Natural killer cell (primary cell): ENCODE results near the gene LDLRAD4. TPM values are rescaled to one million over a fixed set of nuclear protein-coding genes. Genes with fewer than 3 reads are reported as not detected.

Experiments
- ATAC-seq, 3 donors: fragments of 150-1000 bp in 2 of 3; fragments of 200-7000 bp in 1 of 3; cut with Tn5 transposase; 1 replicate in 1 of 3; 2 replicates in 2 of 3; pipeline ENCODE4 v1.10.0; 2021; ENCODE audit warnings: mild to moderate bottlenecking in 2 of 3, moderate library complexity in 2 of 3
- DNase-seq, 2 donors: peaks; one replicate each; pipeline versions ENCODE4 v3.0.0 to v3.0.0-alpha.2; 2013 to 2021; ENCODE audit warnings: mixed read lengths in 1 of 2
- H3K27ac ChIP-seq: one replicate; pipeline ENCODE4 v1.5.1; 2013; ENCODE audit warnings: mild to moderate bottlenecking, low read length
- H3K27me3 ChIP-seq: one replicate; pipeline ENCODE4 v1.6.1; 2013; ENCODE audit warnings: low read length; ENCODE audit not compliant: control insufficient read depth, insufficient read depth
- H3K36me3 ChIP-seq: one replicate; pipeline ENCODE4 v1.6.1; 2013; ENCODE audit warnings: low read length; ENCODE audit not compliant: control insufficient read depth, insufficient read depth
- H3K4me1 ChIP-seq: one replicate; pipeline ENCODE4 v1.6.1; 2013; ENCODE audit warnings: low read length; ENCODE audit not compliant: control insufficient read depth, insufficient read depth
- H3K4me3 ChIP-seq: one replicate; pipeline ENCODE4 v1.5.1; 2013; ENCODE audit warnings: low read length
- H3K9me3 ChIP-seq: one replicate; pipeline ENCODE4 v1.6.1; 2013; ENCODE audit warnings: low read length; ENCODE audit not compliant: control insufficient read depth, insufficient read depth
- H3K27ac Mint-ChIP-seq, 2 donors: one replicate each; pipeline ENCODE4 v1.8.0; 2022; ENCODE audit warnings: mild to moderate bottlenecking in 2 of 2, mixed read lengths in 2 of 2, moderate library complexity in 1 of 2
- H3K27me3 Mint-ChIP-seq, 2 donors: one replicate each; pipeline ENCODE4 v1.8.0; 2022; ENCODE audit warnings: low read depth in 2 of 2, mixed read lengths in 2 of 2
- H3K36me3 Mint-ChIP-seq: one replicate; pipeline ENCODE4 v1.8.0; 2022; ENCODE audit warnings: mixed read lengths
- H3K4me1 Mint-ChIP-seq, 2 donors: one replicate each; pipeline ENCODE4 v1.8.0; 2022; ENCODE audit warnings: mixed read lengths in 2 of 2
- H3K4me3 Mint-ChIP-seq: one replicate; pipeline ENCODE4 v1.8.0; 2022; ENCODE audit warnings: mild to moderate bottlenecking, moderate library complexity, mixed read lengths
- H3K9me3 Mint-ChIP-seq, 2 donors: one replicate each; pipeline ENCODE4 v1.8.0; 2022; ENCODE audit warnings: mixed read lengths in 2 of 2
- CTCF ChIP-seq: fragments of 200-600 bp; IDR thresholded peaks from one replicate; pipeline ENCODE4 v1.8.0; 2022; ENCODE audit warnings: antibody characterized with exemption
- WGBS: methylation state at CpG from one replicate; pipeline ENCODE4 v1.1.7; 2013; ENCODE audit warnings: missing lambda C conversion rate; ENCODE audit not compliant: insufficient coverage; 5-methylcytosine and 5-hydroxymethylcytosine counted together
- intact Hi-C: fragments of 100-400 bp; cut with micrococcal nuclease; formaldehyde crosslinking; loops from one replicate; pipeline ENCODE4 v1.14.2; 2022
- total RNA-seq, 4 donors: library from RNA; stranded (reverse); fragments of 120-200 nt in 1 of 4; gene quantifications; one replicate each; pipeline versions ENCODE4 v1.2.3 to v1.2.4, GENCODE V29; 2013 to 2022

The LDLRAD4 gene
- total RNA-seq, 3 donors from 2014 or later (not counting 1 experiment from before 2014, with no cell fraction given), result 24.0 to 36.3 (median 29.2) TPM

GRCh38 chr18:13501891-13502290 is 283.3 kb downstream of the LDLRAD4 start:
- no peak for ATAC-seq
- Mint-ChIP-seq H3K27me3 (no peaks in the 10 kb centered on the region), H3K4me3 (no peak overlapping the region), H3K4me1 (peaks cover 24 to 37% of the 10 kb centered on the region in 2 donors), H3K9me3 (peaks cover 0 to 3% of the 10 kb centered on the region in 2 donors), H3K36me3 (no peaks in the 10 kb centered on the region), H3K27ac (no peak overlapping the region)
- peaks cover 6% of the 10 kb centered on the region for H3K36me3 ChIP-seq
- no peak overlapping the region for H3K4me3 ChIP-seq
- peak in 1 of 2 donors; percentile 34 for DNase-seq
- H3K9me3 ChIP-seq, result no peaks in the 10 kb centered on the region
- no peak for TF ChIP-seq CTCF
- intact Hi-C loops, result no loop called here
- H3K27me3 ChIP-seq, result no peaks in the 10 kb centered on the region
- WGBS, result 55% methylated on average over 8 of the region's 8 CpGs
- peaks cover 3% of the 10 kb centered on the region for H3K4me1 ChIP-seq
- H3K27ac ChIP-seq, result no peak overlapping the region

- H3K36me3 Mint-ChIP-seq, result no peaks in the 10 kb centered on the region
- DNase-seq (no peak), ATAC-seq (no peak)
- 75% methylated on average over 8 of the region's 8 CpGs for WGBS
- peaks cover 24 to 40% of the 10 kb centered on the region in 2 donors for H3K4me1 Mint-ChIP-seq
- Histone ChIP-seq H3K9me3 (no peaks in the 10 kb centered on the region), H3K27ac (no peak overlapping the region), H3K27me3 (no peaks in the 10 kb centered on the region), H3K36me3 (peaks cover 6% of the 10 kb centered on the region), H3K4me1 (peaks cover 3% of the 10 kb centered on the region), H3K4me3 (no peak overlapping the region)
- intact Hi-C loops, result no loop called here
- H3K27ac Mint-ChIP-seq, result no peak overlapping the region
- no peaks in the 10 kb centered on the region for H3K27me3 Mint-ChIP-seq
- TF ChIP-seq CTCF, result no peak
- no peak overlapping the region for H3K4me3 Mint-ChIP-seq
- H3K9me3 Mint-ChIP-seq, result peaks cover 0 to 3% of the 10 kb centered on the region in 2 donors
Observed at GRCh38 chr18:13502585-13502984, 284.0 kb downstream of the LDLRAD4 start.

DNA sequence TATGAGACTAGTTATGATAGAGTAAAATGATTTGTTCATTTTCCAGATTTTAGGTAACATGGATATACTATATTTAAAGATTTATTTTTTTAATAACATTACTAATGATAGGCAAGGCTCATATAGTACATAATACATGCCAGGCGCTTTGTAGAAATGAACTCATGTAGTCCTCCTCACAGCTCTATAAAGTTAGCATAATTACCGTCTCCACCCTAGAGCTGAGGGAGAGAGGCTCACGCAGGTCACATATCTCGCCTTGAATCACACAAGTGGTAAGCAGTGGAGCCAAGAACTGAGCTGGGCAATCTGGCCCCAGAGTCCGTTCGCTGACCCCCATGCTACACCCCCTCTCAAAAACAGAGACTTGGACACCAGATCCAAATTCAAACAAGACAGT is 285.3 kb downstream of the LDLRAD4 start:
- intact Hi-C loops, result no loop called here
- H3K9me3 ChIP-seq, result no peaks in the 10 kb centered on the region
- no peak for DNase-seq
- no peak overlapping the region for H3K4me3 Mint-ChIP-seq
- H3K4me3 ChIP-seq, result no peak overlapping the region
- no peak for ATAC-seq
- H3K27me3 ChIP-seq, result no peaks in the 10 kb centered on the region
- no peak overlapping the region for H3K27ac Mint-ChIP-seq
- H3K36me3 Mint-ChIP-seq, result no peaks in the 10 kb centered on the region
- H3K27me3 Mint-ChIP-seq, result no peaks in the 10 kb centered on the region
- no peak for TF ChIP-seq CTCF
- H3K4me1 Mint-ChIP-seq, result peaks cover 25 to 47% of the 10 kb centered on the region in 2 donors
- WGBS, result 80% methylated on average over 6 of the region's 6 CpGs
- H3K4me1 ChIP-seq, result peaks cover 3% of the 10 kb centered on the region
- peaks cover 0 to 3% of the 10 kb centered on the region in 2 donors for H3K9me3 Mint-ChIP-seq
- H3K36me3 ChIP-seq, result peaks cover 2% of the 10 kb centered on the region
- no peak overlapping the region for H3K27ac ChIP-seq

DNA sequence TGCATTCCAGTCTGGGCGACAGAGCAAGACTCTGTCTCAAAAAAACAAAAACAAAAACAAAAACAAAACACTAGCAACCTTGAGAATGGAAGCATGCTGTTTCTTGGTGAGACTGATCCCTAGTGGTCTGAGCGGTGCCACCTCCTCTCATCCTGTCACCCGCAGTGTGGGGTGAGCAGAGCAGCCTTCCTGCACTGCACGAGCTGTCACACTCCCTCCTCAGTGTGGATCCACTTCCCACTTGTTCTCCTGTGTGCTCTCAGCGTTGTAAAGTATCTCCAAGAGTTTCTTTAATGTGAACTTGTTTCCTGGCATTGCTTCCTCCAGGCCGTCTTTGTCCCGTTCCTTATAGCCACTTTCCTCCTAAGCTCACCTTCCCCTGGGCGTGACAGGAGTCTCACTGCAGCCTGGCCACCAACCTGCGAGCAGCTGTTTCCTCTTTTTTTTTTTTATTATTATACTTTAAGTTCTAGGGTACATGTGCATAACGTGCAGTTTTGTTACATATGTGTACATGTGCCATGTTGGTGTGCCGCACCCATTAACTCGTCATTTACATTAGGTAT is 287.3 kb downstream of the LDLRAD4 start:
- 47% methylated on average over 10 of the region's 12 CpGs for WGBS
- no peaks in the 10 kb centered on the region for H3K36me3 ChIP-seq
- no peak for TF ChIP-seq CTCF
- Mint-ChIP-seq H3K27me3 (no peaks in the 10 kb centered on the region), H3K9me3 (no peaks in the 10 kb centered on the region), H3K27ac (peak overlapping the region in 1 of 2 donors; percentile 28), H3K4me1 (peaks cover 35 to 58% of the 10 kb centered on the region in 2 donors), H3K36me3 (no peaks in the 10 kb centered on the region), H3K4me3 (peak overlapping the region; percentile 61)
- no peaks in the 10 kb centered on the region for H3K9me3 ChIP-seq
- no peak overlapping the region for H3K27ac ChIP-seq
- DNase-seq, result no peak
- peaks cover 3% of the 10 kb centered on the region for H3K4me1 ChIP-seq
- no peak overlapping the region for H3K4me3 ChIP-seq
- peak in 2 of 3 donors; percentile 72 to 90 for ATAC-seq
- intact Hi-C loops, result no loop called here
- H3K27me3 ChIP-seq, result no peaks in the 10 kb centered on the region
